Measurements from ENCODE around the gene RBM5.

- TF ChIP-seq CTCF (conservative IDR thresholded peaks at IDR 0.05 in 1 of 2, IDR thresholded peaks at IDR 0.05 in 1 of 2; ENCODE audit: low read depth in 1 of 2, low read length in 2 of 2) (no peak), EZH2 (IDR thresholded peaks at IDR 0.05; ENCODE audit: low read length, missing control alignments) (no peak)
Measured at GRCh38 chr3:50147447-50147846, 58.7 kb downstream of the RBM5 start.

All from fibroblast of lung (primary cell).